B cell (primary cell): ENCODE results near the gene JKAMP.

Source experiments
- EZH2 ChIP-seq: IDR thresholded peaks from 2 replicates; pipeline ENCODE4 v1.6.1; 2012; ENCODE audit warnings: borderline replicate concordance, low read depth, mild to moderate bottlenecking, moderate library complexity, low read length; ENCODE audit not compliant: insufficient read depth, poor library complexity, severe bottlenecking
- TF ChIP-seq, protein P1 (sequence below): fragments of 200-600 bp; IDR thresholded peaks from one replicate; pipeline ENCODE4 v1.8.0; 2022; ENCODE audit warnings: antibody characterized with exemption, mild to moderate bottlenecking

DNA sequence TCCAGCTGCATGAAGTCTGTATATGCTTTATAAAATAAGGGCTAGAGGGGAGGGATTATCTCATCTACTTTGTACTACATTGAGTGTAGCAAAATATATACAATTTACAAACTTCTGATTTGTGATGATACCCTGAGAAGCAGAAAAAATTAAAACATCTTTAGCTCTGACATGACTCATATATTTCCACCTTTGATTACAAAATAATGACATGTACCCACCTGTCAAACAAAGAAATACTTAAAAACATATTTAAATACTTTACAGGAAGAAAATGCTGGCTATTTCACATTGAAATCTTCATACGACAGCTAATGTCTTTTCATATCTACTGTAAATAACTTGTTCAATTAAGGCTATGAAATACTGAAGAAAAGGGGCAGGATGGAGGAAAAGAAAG, 22.4 kb upstream of the JKAMP start:
- TF ChIP-seq, protein P1, sequence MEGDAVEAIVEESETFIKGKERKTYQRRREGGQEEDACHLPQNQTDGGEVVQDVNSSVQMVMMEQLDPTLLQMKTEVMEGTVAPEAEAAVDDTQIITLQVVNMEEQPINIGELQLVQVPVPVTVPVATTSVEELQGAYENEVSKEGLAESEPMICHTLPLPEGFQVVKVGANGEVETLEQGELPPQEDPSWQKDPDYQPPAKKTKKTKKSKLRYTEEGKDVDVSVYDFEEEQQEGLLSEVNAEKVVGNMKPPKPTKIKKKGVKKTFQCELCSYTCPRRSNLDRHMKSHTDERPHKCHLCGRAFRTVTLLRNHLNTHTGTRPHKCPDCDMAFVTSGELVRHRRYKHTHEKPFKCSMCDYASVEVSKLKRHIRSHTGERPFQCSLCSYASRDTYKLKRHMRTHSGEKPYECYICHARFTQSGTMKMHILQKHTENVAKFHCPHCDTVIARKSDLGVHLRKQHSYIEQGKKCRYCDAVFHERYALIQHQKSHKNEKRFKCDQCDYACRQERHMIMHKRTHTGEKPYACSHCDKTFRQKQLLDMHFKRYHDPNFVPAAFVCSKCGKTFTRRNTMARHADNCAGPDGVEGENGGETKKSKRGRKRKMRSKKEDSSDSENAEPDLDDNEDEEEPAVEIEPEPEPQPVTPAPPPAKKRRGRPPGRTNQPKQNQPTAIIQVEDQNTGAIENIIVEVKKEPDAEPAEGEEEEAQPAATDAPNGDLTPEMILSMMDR = no peak
- TF ChIP-seq EZH2 = no peak
